HG03457 (cell line): ENCODE results near the gene NELL1.

ENCODE experiments used
- ATAC-seq: cut with Tn5 transposase; IDR thresholded peaks from one replicate; pipeline ENCODE4 v1.9.1; 2021; ENCODE audit warnings: moderate number of reproducible peaks; ENCODE audit not compliant: unreplicated experiment

The NELL1 gene

GRCh38 chr11:20962581-20962980 lies 293.2 kb downstream of the NELL1 start:
- no peak for ATAC-seq

DNA sequence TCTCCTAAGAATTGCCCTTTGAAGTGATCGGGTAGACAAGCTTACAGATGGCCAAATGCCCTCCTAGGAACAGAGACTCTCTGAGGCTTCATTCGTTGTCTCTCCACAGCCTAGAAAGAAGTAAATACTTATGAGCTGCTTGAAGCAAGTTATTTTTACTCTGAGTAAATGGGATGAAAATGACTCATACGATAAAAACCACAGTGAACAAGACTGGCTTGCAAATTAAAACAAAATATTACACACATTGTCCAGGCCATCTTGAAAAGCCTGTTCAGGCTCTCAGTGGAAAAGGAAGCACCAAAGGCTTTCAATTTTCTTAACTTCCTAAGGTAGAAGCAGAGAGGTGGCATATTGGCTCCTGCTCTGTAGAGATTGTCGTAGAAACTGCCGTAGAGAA lies 294.2 kb downstream of the NELL1 start:
- no peak for ATAC-seq

- no peak for ATAC-seq
Observed at GRCh38 chr11:20964985-20965384, 295.6 kb downstream of the NELL1 start.

DNA sequence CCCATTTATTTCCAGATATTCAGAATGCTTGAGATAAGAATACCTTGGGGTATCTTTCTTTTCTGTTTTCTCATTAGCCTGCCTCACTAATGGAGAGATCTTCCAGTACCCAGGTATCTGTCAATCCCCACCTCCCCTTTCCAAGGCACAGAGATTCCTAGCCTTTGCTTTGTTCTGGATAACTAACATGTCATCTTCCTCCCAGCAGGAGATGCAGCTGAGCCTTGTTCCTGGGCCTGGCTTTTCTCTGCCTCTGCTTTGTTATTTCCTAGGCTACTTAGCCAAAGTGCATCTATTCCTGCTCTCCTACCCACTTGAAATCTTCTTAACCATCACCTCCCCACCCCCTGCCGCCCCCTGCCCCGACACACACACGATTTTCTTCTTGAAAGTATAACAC lies 297.1 kb downstream of the NELL1 start:
- no peak for ATAC-seq

DNA sequence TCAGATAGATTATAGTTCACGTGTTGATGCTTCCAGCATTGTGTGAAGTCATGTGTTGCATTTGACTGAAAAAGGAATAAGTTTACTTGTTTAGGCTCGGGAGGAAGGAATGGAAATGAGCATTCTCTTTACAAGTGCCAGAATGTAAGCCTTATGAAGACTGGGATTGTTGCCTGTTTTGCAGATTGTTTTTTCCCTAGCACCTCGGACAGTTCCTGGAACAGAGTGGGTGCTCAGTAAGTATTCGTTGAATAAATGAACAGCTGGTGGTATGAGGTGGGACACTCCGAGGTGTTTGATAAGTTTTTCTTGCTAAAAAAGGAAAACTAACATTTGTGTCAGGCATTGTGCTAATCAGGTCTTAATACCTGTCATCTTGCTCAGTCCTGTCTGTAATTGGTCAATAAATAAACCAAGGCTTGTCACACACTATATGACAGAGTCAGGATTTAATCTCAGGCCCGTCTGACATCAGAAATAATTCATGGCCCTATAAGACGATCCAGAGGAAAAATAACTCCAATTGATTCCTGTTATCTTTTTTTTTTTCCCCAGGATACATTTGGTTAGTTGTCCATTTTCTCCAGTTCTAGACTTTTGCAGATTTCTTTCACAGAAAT lies 304.7 kb downstream of the NELL1 start:
- no peak for ATAC-seq

DNA sequence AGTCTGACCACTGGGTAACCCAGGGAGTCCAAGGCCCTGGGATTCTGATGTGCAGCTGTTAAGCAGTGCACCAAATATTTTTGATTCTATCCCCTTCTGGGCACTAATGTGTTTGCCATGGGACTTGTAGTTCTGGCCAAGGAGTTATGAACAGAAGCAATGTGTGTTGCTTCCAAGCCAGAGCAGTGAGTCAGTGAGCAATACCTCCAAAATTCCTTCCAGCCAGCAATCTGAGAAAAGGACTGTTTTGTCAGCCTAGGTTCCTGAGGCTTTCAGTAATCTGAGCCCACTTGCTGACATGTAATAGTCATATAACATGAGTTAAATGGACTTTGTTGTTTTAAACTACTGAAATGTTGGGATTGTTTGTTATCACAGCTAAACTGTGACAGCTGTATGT lies 311.4 kb downstream of the NELL1 start:
- ATAC-seq, result no peak

GRCh38 chr11:20990447-20990846 lies 321.1 kb downstream of the NELL1 start:
- ATAC-seq, result no peak

- no peak for ATAC-seq
Observed at GRCh38 chr11:20991471-20991870, 322.1 kb downstream of the NELL1 start.

DNA sequence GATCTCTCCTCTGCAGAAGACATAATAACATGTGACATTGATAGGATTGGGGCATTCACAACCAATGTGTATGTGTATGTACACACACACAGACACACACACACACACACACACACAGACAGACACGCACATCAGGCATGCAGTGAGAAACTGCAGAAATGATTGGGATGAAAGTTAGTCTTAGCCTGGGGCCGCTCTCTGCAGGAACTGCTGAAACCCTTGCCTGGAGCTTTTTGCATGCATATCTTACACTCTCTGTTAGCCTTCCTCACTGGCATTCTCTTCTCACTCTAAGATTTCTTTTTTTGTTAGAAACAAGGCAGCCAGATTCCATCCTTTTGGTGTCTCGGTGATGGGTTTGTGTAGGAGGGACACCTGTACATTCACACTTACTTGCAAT lies 337.9 kb downstream of the NELL1 start:
- ATAC-seq, result no peak

DNA sequence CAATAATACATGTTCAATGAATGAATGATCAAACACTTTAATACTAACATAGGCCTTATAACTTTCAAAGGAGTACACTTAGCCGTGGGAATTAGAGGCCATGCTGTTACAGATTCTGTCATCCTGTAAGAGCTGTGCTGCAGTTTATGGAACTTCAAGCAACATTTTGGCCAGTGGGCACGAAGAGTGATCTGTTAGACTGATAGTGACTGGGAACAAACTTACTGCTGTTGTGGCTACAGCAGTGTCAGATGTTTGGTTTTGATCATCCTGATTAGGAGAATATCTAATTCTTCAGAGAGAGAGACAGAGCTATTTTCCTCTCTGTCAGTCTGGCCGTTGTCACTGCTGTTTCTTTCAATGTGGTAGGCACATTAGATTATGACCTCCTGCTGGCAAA lies 348.9 kb downstream of the NELL1 start:
- ATAC-seq, result no peak

GRCh38 chr11:21026685-21027084 lies 357.3 kb downstream of the NELL1 start:
- ATAC-seq, result no peak

GRCh38 chr11:21037850-21038249 lies 368.5 kb downstream of the NELL1 start:
- ATAC-seq, result no peak

DNA sequence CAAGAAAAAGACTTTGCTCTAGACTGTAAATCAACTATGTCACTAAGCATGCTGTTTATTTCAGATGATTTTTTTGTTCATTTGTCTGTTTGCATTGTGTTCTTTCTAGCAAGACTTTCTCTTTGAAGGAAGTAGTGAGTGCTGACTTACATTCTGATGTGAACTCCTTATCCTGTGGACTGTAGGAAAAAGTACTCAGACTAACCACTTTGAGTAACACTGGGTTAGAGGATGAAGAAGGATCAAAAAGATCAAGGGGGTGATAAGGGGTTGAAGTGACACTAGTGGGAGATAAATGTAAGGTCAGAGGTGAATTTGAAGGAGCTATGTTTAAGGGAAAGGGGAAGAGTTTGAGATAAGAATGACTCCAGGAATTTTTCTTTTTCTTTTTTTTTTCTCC lies 369.4 kb downstream of the NELL1 start:
- ATAC-seq, result no peak

DNA sequence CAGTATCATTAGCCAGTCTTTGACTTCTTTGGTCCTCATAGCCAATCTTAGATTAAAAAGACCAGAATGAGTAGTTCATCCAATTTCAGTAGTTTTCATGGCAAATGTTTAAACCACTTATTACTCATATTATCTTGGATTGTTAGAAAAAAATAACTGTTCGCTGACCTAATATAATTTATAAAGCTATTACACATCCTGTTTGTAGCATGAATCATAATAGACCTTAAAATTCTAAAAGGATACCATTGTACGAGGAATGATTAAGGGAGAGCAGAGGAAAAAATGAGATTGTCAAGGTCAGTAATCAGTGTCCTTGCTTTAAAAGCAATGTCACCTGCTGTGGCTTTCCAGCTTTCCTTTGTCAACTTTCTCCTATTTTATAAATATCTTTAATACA lies 371.2 kb downstream of the NELL1 start:
- no peak for ATAC-seq

DNA sequence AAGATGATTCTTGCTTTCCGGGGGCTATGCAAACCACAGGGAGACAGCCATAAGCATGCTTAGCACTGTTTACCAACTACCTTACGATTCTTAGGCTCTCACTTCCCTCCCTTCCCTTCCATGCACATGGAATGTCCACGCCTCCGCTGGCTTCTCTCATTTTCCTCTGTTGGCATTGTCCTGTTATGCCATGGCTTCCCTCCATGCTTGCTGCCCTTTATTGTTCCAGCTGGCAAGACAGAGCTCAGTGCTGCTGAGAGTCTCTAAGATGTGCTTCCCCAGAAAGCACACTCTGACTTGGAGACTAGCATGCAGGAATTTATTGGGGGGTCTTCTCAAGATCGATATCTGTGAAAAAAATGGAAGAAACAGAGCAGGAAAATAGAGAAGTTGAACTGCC lies 379.2 kb downstream of the NELL1 start:
- no peak for ATAC-seq

GRCh38 chr11:21053466-21053865 lies 384.1 kb downstream of the NELL1 start:
- ATAC-seq, result no peak

- no peak for ATAC-seq
Observed at GRCh38 chr11:21056644-21057043, 387.3 kb downstream of the NELL1 start.

DNA sequence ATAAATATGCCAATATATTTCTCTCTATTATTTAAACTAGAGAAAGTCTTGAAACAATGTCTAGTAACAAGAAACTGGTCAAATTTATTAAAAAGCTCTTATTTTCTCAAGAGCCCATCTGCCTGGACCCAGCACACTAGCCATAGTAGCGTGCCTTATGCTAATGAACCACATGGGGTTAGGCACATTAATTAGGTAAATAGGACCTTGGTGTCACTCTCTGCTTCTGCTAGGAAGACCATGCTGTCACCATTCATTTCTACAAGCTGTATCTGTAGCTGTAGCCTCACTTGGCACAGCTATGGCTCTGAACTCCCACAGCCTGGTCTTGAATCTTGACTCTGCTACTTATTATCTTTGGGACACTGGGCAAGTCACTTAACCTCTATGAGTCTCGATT lies 390.5 kb downstream of the NELL1 start:
- no peak for ATAC-seq

DNA sequence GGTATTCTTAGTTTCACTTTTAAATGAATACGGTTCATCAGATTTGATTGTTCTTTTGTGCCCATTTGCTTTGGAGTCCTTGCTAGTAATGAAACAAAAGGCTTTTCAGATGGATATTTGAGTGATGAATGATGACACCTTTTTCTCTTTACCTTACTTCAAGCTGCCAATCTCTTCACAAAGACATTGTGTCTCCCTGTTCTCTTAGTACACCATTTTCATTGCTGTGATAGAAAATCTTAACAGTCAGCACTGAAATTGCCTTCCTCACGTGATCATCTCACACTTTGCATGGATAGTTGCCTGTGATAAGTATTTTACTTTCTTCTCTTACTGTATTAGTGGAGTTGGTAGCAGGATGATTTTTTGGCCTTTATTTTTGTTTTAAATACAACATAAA lies 396.6 kb downstream of the NELL1 start:
- no peak for ATAC-seq

DNA sequence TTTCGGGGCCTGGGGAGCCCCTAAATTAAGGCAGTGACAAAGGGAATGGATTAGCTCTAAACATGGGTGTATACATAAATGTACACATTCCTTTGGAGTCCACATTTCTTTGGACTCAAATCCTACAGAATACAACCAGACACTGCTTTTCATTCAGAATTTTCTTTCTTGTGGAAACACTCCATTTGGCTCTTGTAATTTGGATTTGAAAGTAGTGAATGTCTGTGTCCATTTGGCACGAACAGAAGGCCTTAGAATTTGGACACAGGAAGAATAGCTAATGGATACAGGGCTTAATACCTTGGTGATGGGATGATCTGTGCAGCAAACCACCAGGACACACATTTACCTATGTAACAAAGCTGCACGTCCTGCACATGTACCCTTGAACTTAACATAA lies 399.5 kb downstream of the NELL1 start:
- no peak for ATAC-seq

GRCh38 chr11:21069909-21070308 lies 400.5 kb downstream of the NELL1 start:
- ATAC-seq, result no peak

- no peak for ATAC-seq
Observed at GRCh38 chr11:21072558-21072957, 403.2 kb downstream of the NELL1 start.

GRCh38 chr11:21082853-21083252 lies 413.5 kb downstream of the NELL1 start:
- ATAC-seq, result no peak

- no peak for ATAC-seq
Observed at GRCh38 chr11:21088930-21089329, 419.5 kb downstream of the NELL1 start.
